ENCODE results near the gene ACLY. TPM values are rescaled to one million over a fixed set of nuclear protein-coding genes. Genes with fewer than 3 reads are reported as not detected.

The ACLY gene
- total RNA-seq, 1 experiment from 2014 or later: 184 TPM

- Histone ChIP-seq H3K36me3 (ENCODE audit: low read depth) (peaks cover 31% of the 10 kb centered on the region), H3K4me2 (no peak overlapping the region), H3F3A (ENCODE audit: insufficient read depth, low read depth) (peaks cover 11% of the 10 kb centered on the region; the same call in 1 of the 2 replicates), H3K27ac (no peak overlapping the region), H3K27me3 (ENCODE audit: insufficient read depth, low read depth) (no peaks in the 10 kb centered on the region), H4K20me1 (ENCODE audit: insufficient read depth) (peaks cover 4% of the 10 kb centered on the region; the same call in 1 of the 2 replicates), H3K9me3 (ENCODE audit: insufficient read depth, low read depth) (no peaks in the 10 kb centered on the region), H3K4me1 (replicated peaks; ENCODE audit: insufficient read depth) (no peaks in the 10 kb centered on the region), H3K9me2 (ENCODE audit: insufficient read depth) (no peaks in the 10 kb centered on the region), H3K79me2 (ENCODE audit: low read depth) (peaks cover under 1% of the 10 kb centered on the region; the same call in 1 of the 2 replicates), H2AFZ (no peak overlapping the region), H3K4me3 (no peak overlapping the region)
- ChIA-PET CTCF (interaction anchor here (0.6 kb wide), 1 partner anchor 357 kb away, joined by 5 read pairs; no protein-coding TSS in a partner anchor), POLR2A (ENCODE audit: unreplicated experiment) (no interaction called here)
- DNase-seq: no peak
- intact Hi-C loops (cut with micrococcal nuclease; ENCODE audit: unreplicated experiment): no loop called here
- BruUV-seq (replicated peaks): no TSS peak
- TF ChIP-seq CTCF (conservative IDR thresholded peaks at IDR 0.05) (no peak), EZH2 (IDR thresholded peaks at IDR 0.05; ENCODE audit: low read depth) (no peak)
These were observed 11.6 kb downstream of the ACLY start for GRCh38 chr17:41907185-41907556.

GRCh38 chr17:41906465-41907184, 12.1 kb downstream of the ACLY start:
- no peak for TF ChIP-seq EZH2 (IDR thresholded peaks at IDR 0.05; ENCODE audit: low read depth)
- no peak for TF ChIP-seq CTCF (conservative IDR thresholded peaks at IDR 0.05)
- DNase-seq: no peak
- no peaks in the 10 kb centered on the region for H3K27me3 ChIP-seq (ENCODE audit: insufficient read depth, low read depth)
- no TSS peak for BruUV-seq (replicated peaks)
- POLR2A ChIA-PET (ENCODE audit: unreplicated experiment): no interaction called here
- no peaks in the 10 kb centered on the region for H3K9me2 ChIP-seq (ENCODE audit: insufficient read depth)
- no peak overlapping the region for H3K4me2 ChIP-seq
- peaks cover 3% of the 10 kb centered on the region; the same call in 1 of the 2 replicates for H4K20me1 ChIP-seq (ENCODE audit: insufficient read depth)
- no peak overlapping the region for H2AFZ ChIP-seq
- intact Hi-C loops (cut with micrococcal nuclease; ENCODE audit: unreplicated experiment): no loop called here
- H3K4me3 ChIP-seq: no peak overlapping the region
- no peaks in the 10 kb centered on the region for H3K4me1 ChIP-seq (replicated peaks; ENCODE audit: insufficient read depth)
- no peak overlapping the region for H3K27ac ChIP-seq
- peaks cover 17% of the 10 kb centered on the region; the same call in 1 of the 2 replicates for H3F3A ChIP-seq (ENCODE audit: insufficient read depth, low read depth)
- H3K36me3 ChIP-seq (ENCODE audit: low read depth): peaks cover 30% of the 10 kb centered on the region
- CTCF ChIA-PET: interaction anchor here (0.6 kb wide), 1 partner anchor 357 kb away, joined by 5 read pairs; no protein-coding TSS in a partner anchor
- no peaks in the 10 kb centered on the region for H3K79me2 ChIP-seq (ENCODE audit: low read depth)
- no peaks in the 10 kb centered on the region for H3K9me3 ChIP-seq (ENCODE audit: insufficient read depth, low read depth)

GRCh38 chr17:41905172-41905571, 13.6 kb downstream of the ACLY start:
- no peaks in the 10 kb centered on the region for H3K4me1 ChIP-seq (replicated peaks; ENCODE audit: insufficient read depth)
- no peaks in the 10 kb centered on the region for H3K27me3 ChIP-seq (ENCODE audit: insufficient read depth, low read depth)
- no peak overlapping the region for H3K4me2 ChIP-seq
- CTCF ChIA-PET: no interaction called here
- no peaks in the 10 kb centered on the region for H3K9me2 ChIP-seq (ENCODE audit: insufficient read depth)
- no peak overlapping the region for H3K27ac ChIP-seq
- no peak overlapping the region for H3K4me3 ChIP-seq
- H3K9me3 ChIP-seq (ENCODE audit: insufficient read depth, low read depth): no peaks in the 10 kb centered on the region
- H3F3A ChIP-seq (ENCODE audit: insufficient read depth, low read depth): peaks cover 18% of the 10 kb centered on the region; the same call in 1 of the 2 replicates
- no peak overlapping the region for H2AFZ ChIP-seq
- no peaks in the 10 kb centered on the region for H3K79me2 ChIP-seq (ENCODE audit: low read depth)
- H3K36me3 ChIP-seq (ENCODE audit: low read depth): peaks cover 27% of the 10 kb centered on the region; the same call in 1 of the 2 replicates
- no peak for TF ChIP-seq EZH2 (IDR thresholded peaks at IDR 0.05; ENCODE audit: low read depth)
- TF ChIP-seq CTCF (conservative IDR thresholded peaks at IDR 0.05): no peak
- BruUV-seq (replicated peaks): no TSS peak
- POLR2A ChIA-PET (ENCODE audit: unreplicated experiment): no interaction called here
- no peak for DNase-seq
- H4K20me1 ChIP-seq (ENCODE audit: insufficient read depth): peaks cover 3% of the 10 kb centered on the region; the same call in 1 of the 2 replicates
- intact Hi-C loops (cut with micrococcal nuclease; ENCODE audit: unreplicated experiment): no loop called here

Measured in PC-9 (cell line).